GM13977 (cell line): ENCODE measurements around the gene MAGED2.
"Not testable (repeated sequence)": the region's sequence is repeated elsewhere in the genome, so short reads cannot be mapped to it uniquely, and the experiment has no call there.

Experiments
- DNase-seq: peaks from one replicate; pipeline ENCODE4 v3.0.0; 2012; ENCODE audit warnings: low spot score
- in situ Hi-C: fragments of 300-500 bp; cut with MboI; formaldehyde crosslinking; loops from one replicate; pipeline ENCODE4 v1.12.0; 2022; ENCODE audit warnings: low sequenced_read_pairs, low pct_unique_long_range_greater_than_20kb, mixed read lengths, inconsistent platforms; ENCODE audit not compliant: unreplicated experiment
- TF ChIP-seq, protein P1 (sequence below): IDR thresholded peaks from 2 replicates; pipeline ENCODE4 v1.5.1; 2012; ENCODE audit warnings: mild to moderate bottlenecking, control low read depth; ENCODE audit not compliant: insufficient read depth; ENCODE audit errors: extremely low read depth, missing control alignments

Gene MAGED2

DNA sequence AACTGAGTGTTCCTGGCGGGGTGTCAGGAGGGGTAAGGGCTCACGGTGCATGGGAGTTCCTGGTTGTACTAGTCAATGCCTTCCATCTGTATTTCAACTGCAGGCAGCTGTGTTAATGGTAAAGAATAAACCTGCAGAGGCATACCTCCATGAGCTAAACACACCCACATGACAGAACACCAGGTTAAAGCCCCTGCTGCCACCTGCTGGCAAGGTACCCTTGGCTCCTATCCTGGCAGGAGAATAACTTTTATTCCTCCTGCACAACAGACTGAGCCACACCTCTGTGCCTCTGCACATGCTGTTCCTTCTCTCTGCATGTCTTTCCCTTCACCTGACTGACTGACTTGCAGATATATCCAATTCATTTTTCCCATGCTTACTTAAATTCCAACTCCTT, 20.6 kb upstream of the MAGED2 start:
- DNase-seq = no peak
- TF ChIP-seq, protein P1, sequence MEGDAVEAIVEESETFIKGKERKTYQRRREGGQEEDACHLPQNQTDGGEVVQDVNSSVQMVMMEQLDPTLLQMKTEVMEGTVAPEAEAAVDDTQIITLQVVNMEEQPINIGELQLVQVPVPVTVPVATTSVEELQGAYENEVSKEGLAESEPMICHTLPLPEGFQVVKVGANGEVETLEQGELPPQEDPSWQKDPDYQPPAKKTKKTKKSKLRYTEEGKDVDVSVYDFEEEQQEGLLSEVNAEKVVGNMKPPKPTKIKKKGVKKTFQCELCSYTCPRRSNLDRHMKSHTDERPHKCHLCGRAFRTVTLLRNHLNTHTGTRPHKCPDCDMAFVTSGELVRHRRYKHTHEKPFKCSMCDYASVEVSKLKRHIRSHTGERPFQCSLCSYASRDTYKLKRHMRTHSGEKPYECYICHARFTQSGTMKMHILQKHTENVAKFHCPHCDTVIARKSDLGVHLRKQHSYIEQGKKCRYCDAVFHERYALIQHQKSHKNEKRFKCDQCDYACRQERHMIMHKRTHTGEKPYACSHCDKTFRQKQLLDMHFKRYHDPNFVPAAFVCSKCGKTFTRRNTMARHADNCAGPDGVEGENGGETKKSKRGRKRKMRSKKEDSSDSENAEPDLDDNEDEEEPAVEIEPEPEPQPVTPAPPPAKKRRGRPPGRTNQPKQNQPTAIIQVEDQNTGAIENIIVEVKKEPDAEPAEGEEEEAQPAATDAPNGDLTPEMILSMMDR = peak; percentile 47
- in situ Hi-C loops = loop anchor here (25.0 kb wide), 1 partner anchor 100 kb away; no protein-coding TSS in a partner anchor

DNA sequence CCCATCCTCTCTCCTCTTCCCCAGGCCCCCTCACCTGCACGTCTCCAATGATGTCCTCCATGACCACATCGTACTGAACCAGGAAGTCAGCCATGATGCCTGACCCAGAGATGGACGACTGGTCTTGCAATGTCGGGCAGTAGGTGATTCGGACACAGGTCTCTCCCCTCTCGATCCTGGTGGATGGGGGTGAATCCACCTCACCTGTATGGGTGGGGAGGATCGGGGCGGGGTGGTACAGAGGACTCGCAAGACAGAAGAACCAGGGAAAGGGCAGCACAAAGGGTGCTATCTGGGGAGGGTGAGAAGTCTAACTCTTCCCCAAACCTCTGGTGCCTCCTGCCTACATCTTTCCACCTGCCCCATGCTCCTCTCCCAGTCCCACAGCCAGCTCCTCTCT, 19.1 kb upstream of the MAGED2 start:
- in situ Hi-C loops = loop anchor here (25.0 kb wide), 1 partner anchor 101 kb away; no protein-coding TSS in a partner anchor
- DNase-seq = no peak
- TF ChIP-seq, protein P1 = no peak

DNA sequence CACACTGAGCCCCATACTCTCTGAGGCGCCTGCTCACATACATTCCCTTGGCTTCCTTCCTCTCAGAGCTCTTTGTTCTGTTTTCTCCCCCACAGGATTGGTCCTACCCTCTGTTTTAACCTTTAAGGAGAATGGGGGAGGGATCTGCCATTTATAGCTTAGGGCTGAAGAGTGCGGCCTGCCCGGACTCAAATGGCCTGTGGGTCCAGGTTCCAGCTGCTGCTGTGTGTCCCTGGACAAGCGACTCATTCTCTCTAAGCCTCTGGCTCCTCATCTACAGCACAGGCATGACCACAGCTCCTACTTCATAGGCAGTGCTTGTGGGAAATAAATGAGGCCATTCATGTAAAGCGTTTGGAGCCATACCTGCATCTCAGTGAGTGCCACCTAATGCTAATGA, 18.1 kb upstream of the MAGED2 start:
- DNase-seq = not testable (repeated sequence)

DNA sequence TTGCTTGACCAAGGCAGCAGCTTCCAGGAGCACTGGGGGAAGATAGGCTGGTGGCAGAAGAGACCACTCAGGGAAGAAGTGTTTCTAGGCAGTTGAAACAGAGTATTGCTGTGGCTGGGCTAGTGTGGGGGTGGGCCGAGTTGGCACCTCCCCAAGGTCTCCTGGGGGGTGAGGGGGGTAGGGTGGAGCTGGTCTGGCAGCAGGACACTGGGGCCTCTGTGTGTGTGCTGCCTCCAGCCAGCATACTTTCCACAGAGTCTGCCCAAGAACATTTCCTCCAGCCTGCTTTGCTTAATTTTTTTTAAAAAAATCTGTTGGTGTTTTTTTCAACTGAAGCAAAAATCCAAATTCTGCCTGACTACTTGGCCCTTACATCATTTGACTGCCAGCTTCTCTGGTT, 13.5 kb upstream of the MAGED2 start:
- in situ Hi-C loops = loop anchor here (25.0 kb wide), 1 partner anchor 107 kb away; no protein-coding TSS in a partner anchor
- DNase-seq = no peak
- TF ChIP-seq, protein P1 = no peak

More for the DNA sequence above, 18.1 kb upstream of the MAGED2 start:
- in situ Hi-C loops = loop anchor here (25.0 kb wide), 1 partner anchor 102 kb away; no protein-coding TSS in a partner anchor

DNA sequence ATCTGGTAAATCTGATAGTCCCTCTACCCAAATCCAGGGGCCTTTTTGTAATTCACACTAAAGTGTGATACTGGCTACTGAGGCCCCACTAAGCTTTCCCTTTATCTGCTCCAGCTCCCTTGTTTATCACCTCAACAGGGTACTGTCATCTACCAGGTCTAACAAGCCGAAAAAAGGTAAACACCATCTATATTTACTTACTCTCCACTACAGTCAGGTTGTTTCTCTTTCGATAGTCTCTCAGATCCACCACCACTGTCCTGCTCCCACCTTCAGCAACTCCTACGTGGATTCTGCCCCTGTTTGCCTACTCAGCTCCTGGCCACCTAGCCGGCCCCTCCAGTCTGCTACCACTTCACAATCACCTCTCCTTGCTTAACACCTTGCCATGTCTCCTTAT, 12.8 kb upstream of the MAGED2 start:
- TF ChIP-seq, protein P1 = no peak
- no peak for DNase-seq
- in situ Hi-C loops = loop anchor here (25.0 kb wide), 1 partner anchor 107 kb away; no protein-coding TSS in a partner anchor

DNA sequence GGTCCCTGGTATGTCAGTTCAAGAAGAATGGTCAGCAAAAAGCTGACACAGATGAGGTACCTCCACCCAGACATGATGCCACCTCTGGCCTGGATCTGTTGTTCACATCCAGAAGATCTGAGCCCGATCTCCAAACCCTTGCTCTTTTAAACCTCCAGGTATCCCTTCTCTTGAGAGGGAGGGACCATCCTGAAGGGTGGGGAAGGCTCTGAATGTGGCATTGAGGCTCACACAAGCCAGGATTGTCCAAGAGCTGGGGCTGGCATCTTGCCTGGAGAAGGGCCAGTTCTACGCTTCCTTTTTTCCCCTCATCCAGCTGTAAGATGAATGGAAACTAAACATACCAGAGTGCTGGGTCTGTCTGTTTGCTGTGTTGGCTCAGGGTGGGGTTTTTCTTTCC, 9.4 kb upstream of the MAGED2 start, which contains the start of gene ITIH6:
Gene ITIH6 (minus strand): TSS at position 119 of the 400 bp plus-strand sequence. CDS start 45 bp downstream, at position 74.
- TF ChIP-seq, protein P1 = no peak
- in situ Hi-C loops = loop anchor here (25.0 kb wide), 1 partner anchor 111 kb away; no protein-coding TSS in a partner anchor
- DNase-seq = no peak

DNA sequence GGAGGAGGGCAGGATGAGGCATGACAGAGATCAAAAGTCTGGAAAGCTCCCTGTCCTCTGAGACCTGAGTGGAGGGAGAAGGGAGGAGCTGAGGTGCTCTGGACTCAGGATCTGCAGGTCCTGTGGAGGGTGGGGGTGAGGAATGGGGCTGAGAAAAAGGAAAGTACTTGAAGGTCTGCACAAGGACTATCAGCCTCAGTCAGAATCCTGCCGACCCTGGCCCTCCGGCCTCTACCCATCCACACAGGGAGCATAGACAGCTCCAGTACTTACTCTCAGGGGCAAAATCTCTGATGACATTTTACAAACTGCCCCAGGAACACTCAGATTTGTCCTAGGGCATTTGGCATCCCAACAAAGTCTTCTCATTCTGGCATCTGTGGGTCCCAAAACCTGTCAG, 8.5 kb upstream of the MAGED2 start:
- DNase-seq = no peak
- TF ChIP-seq, protein P1 = no peak
- in situ Hi-C loops = loop anchor here (25.0 kb wide), 1 partner anchor 112 kb away; no protein-coding TSS in a partner anchor
